Measurements from ENCODE around the gene ABCC2.
"Not testable (repeated sequence)": the region's sequence is repeated elsewhere in the genome, so short reads cannot be mapped to it uniquely, and the experiment has no call there.

Gene ABCC2

DNA sequence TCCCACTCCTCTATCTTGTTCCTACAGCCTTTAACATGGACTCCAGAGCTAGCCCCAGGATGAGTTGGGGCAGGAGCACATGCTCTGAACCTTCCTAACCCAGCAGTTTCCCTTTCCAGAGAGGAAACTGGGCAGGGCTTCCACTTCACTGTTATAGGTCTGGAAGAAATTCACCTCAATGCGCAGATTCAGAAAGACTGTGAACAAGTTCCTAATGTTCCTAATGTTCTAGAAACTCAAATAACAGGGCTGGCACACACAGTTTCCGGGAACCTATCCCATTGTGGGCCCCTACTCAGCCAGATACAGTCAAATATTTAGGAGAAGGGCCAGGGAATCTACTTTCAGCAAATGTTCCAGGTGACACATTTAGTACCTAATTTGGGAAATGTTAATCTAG is 29.7 kb downstream of the ABCC2 start:
- DNase-seq = no peak

DNA sequence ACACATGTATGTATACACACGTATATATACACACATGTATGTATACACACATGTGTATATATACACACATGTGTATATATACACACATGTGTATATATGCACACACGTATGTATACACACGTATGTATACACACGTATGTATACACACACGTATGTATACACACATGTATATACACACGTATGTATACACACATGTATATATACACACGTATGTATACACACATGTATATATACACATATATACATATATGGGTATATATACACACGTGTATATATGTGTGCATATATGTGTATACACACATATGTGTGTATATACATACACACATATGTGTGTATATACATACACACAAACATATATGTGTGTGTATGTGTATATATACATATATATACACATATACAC is 31.7 kb downstream of the ABCC2 start:
- no peak for DNase-seq

DNA sequence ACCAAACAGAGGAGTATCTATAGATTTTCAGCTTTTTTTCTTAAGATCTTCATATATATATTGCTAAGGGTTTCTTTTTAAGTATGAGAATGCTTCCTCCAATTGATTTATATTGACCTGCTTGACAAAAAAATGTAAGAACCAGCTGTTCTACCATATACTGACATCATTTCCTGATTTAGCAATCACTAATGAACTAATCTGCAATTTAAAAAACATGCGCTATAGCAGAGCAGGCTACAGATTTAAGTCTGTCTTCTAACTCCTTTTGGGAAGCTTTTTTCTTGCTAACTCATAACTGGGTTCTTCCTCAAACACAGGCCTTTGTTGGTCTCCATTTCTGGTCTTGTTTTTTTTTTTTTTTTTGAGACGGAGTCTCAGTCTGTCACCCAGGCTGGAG is 33.2 kb downstream of the ABCC2 start:
- DNase-seq = no peak

DNA sequence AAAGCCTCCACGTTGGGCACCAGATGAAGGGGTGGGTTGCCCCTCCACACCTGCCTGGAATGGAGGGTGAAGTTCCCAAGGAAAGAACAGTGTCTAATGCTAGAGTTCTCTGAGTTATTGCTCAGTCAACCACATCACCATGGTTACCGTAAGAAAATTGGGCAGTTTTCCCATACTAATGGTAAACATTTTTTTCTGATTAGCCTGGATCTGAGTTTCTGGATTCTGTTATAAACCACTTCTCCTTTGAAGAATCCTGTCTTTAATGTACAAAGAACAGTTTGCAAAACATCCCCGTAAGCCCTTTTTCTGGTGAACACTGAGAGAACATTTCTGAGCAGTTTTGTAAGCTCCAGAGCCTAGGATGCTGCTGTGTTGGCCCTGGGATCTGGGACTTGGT is 45.5 kb downstream of the ABCC2 start:
- no peak for DNase-seq

DNA sequence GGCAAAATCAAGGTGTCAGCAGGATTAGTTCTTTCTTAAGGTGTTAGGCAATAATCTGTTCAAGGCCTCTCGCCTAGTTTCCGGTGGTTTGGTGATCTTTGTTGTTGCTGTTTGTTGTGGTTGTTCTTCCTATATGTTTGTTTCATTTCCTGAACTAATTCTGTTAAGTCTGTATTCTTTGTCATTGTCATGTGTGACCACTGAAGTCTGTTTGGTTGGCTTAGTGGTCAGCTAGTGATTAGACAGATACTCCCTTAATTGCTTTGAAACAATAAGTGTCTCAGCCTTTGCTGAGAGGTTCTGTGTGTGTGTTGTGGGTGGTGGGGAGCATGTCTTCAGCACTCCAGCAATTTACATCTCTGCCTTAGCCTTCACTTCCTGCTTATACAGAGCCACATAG is 46.0 kb downstream of the ABCC2 start:
- DNase-seq = no peak

DNA sequence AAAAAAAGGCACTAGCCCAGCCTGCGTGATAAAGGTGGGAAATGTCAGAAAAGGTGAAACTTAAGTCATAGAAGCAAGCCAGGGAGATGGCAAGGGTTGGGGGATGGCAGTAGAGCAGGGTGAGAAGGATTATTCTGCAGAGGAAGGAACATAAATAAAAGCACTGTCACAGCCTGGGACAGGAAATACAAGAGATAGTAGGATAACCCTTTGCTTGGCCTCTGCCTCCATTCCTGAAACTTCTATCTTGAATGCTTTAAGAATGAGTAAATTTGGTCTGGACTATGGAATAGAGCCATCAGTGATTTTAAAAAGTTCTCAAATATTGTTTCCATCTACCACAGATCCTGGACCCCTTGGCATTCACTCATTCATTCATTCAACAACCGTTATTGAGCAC is 50.0 kb downstream of the ABCC2 start:
- DNase-seq = no peak

DNA sequence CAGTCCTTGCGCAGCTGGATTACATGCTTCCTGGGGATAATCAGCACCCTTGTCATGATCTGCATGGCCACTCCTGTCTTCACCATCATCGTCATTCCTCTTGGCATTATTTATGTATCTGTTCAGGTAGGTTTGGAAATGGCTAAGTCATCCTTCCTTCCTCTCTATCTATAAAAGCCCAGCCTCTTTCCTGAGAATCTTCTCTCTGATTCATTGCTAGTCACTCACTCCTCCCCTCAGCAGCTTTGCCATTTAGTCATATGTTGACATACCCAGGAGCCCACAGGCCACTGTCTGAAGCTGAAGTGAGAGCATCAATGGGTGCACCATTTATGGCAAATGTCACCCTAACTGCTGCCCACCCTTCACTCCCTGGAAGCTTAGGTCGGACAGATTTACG is 52.0 kb downstream of the ABCC2 start:
- no peak for DNase-seq

DNA sequence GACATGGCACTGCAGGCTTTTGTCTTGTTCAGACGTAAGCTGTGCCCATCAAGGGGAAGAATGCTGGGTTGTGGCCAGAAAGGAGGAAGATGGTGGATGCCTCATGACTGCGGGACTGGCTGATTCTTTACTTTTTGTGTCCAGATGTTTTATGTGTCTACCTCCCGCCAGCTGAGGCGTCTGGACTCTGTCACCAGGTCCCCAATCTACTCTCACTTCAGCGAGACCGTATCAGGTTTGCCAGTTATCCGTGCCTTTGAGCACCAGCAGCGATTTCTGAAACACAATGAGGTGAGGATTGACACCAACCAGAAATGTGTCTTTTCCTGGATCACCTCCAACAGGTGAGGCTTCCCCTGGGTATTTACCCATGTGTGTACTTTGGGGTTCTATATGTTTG is 53.5 kb downstream of the ABCC2 start:
- no peak for DNase-seq

DNA sequence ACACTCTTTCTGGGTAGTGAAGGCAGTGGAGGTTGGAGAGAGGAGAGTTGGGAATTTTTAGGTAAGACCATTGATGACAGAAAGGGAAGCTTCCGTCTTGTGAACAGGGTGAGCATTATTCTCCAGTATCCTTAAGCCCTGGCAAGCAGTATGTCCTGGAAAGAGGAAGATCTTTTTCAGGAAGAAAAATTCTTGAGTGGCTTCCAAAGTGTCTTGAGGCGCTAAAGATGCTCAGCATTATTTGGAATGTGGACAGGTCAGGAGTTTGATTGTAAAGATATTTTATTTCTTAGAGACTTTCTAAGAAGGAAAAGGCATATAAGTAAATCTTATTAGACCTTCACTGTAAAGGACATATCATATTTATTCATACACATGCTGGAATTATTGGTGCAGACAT is 54.3 kb downstream of the ABCC2 start:
- DNase-seq = no peak

DNA sequence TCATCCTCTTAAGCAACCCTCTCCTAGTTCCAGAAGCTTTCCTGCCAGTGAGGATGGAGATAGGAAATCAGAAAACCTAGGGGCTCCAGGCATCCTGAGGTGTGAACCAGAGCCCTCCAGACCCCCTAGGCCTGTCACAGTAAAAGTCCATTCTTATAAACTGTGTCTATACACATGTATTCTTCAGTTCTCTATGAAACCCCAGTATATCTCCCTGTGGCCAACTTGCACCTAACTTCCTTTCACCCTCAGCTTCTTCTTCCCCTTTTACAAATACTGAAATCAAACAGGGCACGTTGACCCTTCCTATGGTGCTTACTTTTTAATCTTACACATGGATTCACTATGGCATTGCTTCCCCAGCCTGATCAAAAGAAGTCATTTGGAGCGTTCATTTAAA is 58.4 kb downstream of the ABCC2 start:
- DNase-seq = not testable (repeated sequence)

DNA sequence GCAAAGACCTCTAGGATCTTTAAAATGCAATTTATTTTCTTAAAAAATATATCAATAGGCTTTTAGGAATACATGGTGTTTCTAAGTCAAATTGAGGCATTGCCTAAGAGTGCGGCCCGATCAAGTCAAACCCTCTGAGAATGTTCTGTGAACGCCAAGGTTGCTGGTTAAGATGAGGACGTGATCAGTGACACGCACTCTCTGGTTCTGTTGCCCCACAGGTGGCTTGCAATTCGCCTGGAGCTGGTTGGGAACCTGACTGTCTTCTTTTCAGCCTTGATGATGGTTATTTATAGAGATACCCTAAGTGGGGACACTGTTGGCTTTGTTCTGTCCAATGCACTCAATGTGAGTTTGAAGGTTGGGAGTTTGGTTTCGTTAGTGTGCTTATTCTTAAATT is 59.3 kb downstream of the ABCC2 start:
- DNase-seq = no peak

DNA sequence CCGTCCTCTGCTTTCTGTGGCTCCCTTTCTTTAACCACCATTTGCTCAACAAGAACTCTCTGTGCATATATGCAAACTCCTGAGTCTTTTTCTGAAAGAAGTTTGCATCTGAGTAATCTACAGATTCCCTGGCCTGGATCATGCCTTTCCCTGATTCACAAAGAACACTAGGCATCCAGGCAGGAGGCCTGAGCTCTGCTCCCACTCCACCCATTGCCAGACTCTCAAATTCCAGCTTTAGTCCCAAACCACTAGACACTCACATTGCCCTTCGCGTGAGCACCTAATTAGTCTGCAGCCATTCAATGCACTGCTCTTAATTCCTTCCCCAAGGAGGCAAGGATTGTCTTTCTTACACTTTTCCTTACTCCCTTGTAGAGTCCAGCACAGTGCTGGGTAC is 60.9 kb downstream of the ABCC2 start:
- no peak for DNase-seq

DNA sequence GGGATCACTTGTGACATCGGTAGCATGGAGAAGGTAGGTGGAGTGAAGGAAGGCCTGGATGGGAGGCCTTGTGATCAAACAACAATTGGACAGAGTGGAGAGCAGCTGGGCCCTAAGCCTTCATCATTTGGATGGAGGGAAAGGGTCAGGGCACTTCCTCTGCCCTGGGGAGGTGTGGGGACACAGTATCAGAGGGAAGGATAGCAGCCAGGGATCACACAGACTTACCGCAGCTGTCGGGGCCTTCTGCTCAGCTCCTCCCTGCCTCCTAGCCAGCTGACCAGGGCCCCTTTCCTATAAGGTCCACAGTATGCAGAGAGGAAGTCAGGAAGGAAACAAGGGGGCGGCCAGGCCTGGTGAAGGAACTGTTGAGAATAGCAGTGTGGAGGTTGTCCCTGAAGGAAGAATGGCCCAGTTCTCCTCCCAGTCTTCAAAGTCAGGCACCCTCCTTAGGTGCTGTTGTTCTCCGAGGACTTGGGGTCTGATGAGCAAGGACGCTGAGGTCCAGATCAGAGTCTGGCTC is 62.1 kb downstream of the ABCC2 start:
- no peak for DNase-seq

DNA sequence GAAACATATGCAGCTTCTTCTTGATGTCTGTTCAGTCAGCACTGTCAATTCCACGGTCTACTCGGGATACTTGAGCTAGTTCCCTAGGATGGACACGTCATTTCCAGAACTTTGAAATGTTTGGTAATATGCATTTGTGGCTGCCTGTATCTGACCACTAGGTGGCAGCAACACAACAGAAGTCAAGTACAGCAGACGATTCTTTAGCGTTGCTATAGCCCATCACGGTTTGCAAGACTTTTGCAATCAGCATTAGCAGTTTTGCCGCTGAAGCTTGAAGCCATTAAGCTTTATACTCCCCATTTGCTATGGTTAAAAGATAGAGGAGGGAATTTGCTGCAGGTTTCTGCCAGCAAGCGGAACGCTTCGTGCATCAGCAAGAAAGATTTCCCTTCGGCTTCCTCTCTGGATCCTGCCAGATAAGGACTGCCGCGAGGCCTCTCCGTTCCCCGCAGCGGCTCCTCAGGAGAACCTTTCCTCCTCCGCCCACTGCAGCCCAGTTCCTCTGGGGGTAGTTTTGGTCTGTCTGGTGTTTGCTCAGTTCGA is 63.5 kb downstream of the ABCC2 start:
- DNase-seq = peak in 1 of 2 experiments; percentile 65

DNA sequence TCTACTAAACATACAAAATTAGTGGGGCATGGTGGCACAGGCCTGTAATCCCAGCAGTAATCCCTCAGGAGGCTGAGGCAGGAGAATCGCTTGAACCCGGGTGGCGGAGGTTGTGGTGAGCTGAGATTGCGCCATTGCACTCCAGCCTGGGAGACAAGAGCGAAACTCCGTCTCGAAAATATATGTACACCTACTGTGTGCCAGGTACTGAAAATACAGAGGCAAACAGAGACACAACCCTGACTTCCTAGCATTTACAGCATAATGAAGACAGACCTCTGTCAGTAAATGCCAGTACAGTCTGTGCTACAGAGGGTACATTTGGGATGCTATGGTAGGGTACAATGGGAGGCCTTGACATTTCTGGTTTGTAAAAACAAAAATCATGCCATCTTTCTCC is 66.6 kb downstream of the ABCC2 start:
- DNase-seq = no peak

DNA sequence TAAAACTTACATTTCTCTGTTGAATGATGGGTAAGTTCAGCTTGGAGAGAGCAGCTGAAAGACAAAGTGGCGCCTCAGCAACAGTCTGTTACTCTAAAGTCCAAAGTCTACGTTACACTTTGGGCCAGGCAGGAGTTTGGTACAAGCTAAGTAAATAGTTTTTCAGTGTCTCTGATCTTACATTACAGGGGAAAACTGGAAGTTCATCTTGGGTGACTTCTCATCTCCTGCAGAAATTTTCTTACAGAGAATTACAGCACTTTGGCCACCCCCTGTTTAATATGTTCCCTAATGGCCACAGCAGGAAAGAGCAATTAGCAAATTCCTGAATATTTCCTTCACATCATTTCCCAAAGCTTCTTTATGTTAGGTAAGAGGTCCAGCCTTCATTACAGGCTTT is 67.1 kb downstream of the ABCC2 start:
- DNase-seq = no peak

DNA sequence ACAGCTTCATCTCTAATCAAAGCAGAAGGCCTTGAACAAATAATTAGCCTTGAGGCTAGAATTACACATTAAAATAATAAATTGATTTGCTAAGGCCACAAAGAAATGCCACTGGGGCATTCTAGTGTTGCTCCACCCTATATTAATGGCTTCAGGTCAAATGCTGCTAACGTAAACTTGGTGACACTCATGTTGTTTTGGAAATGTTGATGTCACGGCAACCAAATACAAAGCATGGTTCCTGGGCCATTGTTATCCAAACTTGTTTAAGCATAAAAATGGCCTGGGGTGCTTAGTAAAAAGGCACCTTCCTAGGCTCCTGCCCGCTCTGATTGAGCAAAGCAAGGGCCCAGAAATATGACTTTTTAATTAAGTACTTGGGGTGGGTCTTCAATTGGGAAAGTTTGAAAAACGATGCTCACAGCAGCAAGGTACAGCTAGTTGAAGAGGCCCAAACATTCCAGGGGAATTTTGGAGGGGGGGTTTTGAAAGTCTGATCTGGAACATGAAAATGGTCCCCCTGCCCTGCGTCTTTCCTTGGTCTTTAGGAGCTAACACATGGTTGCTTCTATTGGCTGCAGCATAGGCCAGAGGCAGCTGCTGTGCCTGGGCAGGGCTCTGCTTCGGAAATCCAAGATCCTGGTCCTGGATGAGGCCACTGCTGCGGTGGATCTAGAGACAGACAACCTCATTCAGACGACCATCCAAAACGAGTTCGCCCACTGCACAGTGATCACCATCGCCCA is 67.8 kb downstream of the ABCC2 start:
- DNase-seq = no peak

DNA sequence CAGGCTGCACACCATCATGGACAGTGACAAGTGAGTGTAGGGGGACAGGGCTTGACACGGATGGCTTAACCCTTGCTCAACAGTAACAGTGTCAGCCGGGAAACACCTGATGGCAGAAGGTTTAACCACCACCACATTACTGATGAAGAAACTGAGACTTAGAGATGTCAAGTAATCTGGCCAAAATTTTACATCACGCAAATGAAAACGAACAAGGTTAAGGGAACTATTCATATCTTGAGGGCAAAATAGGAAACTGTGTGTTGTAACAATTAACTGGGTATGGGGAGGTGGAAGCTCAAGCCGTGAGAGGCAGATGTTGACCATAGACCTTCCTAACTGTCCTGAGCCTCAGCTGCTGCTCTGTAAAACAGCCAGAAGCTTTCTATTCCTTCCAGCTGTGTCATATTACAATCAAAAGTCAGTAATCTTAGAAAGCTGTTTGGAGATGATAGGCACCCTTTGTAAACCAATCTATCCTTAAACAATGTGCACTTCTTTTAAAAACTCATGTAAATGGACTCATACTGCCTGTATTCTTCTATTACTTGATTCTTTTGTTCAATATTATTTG is 68.4 kb downstream of the ABCC2 start:
- no peak for DNase-seq

DNA sequence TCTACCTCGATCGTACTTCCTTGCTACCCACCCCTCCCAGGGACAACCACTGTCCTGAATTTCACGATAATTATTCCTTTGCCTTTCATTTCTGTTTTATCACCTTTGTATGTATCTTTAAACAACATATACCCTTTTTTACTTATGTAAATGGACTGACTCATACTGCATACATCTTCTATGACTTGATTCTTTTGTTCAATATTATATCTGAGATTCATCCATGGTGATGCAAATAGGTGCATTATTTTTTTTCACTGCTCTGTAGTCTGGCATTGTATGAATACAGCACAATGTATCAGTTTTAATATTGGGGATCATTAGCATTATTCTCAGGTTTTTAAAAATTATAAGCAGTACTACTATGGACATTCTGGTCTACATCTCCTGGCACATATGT is 69.4 kb downstream of the ABCC2 start:
- no peak for DNase-seq

DNA sequence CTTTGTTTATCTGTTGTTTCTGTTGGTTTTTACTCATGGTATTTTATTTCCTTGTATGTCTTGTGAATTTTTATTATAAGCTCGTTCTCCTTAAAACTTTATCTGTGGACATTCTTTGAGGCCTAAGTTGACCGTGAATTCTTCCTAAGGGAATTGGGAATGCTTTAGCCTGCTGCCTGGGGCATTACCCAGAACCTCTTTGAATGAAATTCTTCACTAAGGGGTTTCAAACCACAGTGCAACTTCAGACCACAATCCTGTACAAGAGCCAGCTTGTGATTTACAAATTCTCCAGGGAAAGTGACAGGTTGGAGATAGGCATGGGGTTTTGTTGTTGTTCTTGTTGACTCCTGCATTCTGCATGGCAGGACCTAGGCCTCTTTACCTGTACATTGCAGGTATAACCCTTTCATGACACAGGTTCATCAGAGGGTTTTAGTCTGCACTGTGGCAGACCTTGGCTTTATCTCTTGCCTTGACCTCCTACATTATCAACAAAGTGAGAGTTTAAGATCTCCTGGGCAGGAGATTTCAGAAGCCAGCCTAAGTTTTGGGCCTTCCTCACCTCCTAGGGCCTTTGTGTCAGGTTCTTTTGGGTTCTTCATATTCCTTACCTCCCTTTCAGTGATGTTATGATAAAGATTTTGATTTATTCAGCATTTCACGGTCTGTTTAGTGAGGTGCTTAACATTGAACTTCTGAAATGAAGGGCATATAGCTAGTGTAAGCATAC is 70.2 kb downstream of the ABCC2 start:
- no peak for DNase-seq

DNA sequence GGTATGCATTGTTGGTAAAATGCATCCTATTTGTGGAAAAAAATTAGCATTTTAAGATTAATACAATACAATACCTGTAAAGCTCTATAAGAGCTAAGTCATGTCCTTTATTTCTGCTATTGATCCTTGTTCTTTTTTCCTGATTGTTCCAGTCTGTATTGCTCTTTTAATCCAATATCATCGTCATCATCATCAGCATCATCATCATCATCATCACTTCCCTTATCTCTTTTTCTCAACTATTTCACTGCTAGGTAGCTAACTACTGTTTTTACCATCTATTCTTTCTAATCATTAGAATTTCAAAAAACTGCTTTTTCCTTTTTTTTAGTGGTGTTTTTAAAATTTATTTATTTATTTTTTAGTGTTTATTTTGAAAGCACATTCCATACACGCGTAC is 71.2 kb downstream of the ABCC2 start:
- no peak for DNase-seq

DNA sequence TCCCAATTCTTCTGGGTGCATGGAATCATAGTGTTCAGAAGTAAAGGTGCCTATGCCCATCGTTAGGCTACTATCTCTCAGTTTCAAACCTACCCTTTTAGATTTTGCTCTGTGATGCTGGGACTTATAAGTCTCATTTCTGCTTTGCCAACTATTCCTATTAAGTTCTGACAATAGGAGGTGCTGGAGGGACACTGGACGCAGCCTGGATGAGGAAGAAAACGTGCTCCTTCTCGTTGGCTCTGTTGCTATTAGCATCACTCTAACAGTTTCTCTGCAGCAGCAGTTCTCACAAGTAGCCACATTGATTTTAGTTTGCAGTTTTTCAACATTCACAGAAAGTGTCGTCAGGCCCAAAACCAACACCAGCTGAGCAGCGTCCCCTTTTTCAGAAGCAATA is 72.4 kb downstream of the ABCC2 start:
- no peak for DNase-seq

DNA sequence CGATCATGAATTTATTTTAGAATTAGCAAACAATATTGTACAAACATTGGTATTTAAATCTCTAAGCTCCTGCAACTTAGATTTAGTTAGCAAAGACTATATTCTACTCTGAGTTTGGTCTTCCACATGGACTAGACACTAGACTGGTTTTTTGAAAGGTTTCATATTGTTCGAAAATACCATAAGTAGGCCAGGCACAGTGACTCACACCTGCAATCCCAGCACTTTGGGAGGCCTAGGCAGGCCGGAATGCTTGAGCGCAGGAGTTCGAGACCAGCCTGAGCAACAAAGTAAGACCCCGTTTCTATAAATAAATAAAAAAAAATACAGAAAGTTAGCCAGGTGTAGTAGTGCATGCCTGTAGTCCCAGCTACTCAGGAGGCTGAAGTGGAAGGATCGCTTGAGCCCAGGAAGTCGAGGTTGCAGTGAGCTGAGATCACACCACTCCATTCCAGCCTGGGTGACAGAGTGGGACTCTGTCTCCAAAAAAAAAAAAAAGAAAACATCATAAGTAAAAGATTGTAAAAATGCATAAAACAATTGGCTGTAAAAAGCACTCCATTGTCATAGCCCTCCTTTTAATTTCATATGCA is 73.1 kb downstream of the ABCC2 start:
- DNase-seq = no peak

DNA sequence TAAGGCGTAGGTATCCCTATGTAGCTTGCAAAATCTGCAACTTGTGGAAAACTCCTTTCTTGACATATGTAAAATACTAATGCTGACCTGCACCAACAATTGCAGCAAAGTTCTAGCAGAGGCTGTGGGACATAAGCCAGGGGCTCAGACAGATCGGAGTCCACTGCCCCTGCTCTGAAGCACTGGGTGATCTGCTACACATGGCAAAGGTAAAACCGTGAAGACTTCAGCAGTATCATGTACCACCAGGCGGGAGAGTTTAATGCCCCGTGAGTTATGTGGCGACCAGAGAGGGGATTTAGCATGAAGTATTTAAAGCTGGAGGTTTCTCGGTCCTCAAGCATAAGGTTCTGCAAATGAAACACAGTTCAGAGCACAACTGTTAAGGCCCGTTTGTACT is 76.4 kb downstream of the ABCC2 start:
- DNase-seq = no peak

All from cerebellar nuclear complex (tissue), 1 donor.